ENCODE results near the gene HSPA12B. TPM values are rescaled to one million over a fixed set of nuclear protein-coding genes. Genes with fewer than 3 reads are reported as not detected.

The HSPA12B gene
- polyA plus RNA-seq, 1 donor from 2014 or later = not detected

- H3K27ac ChIP-seq (ENCODE audit: low read length) = no peak overlapping the region
- H3K27me3 ChIP-seq (ENCODE audit: insufficient read depth, low read depth, low read length) = no peaks in the 10 kb centered on the region
- no peak overlapping the region for H3K4me3 ChIP-seq (ENCODE audit: low read length)
- H3K9ac ChIP-seq (ENCODE audit: low read length) = no peak overlapping the region
- H3K79me2 ChIP-seq (replicated peaks; ENCODE audit: insufficient read depth, low read length) = no peaks in the 10 kb centered on the region
- H3K36me3 ChIP-seq (ENCODE audit: insufficient read depth, low read length) = no peaks in the 10 kb centered on the region
- no peak for TF ChIP-seq POLR2AphosphoS5 (IDR thresholded peaks at IDR 0.05)
- TF ChIP-seq TAF1 (IDR thresholded peaks at IDR 0.05; ENCODE audit: low read depth) = no peak
- TF ChIP-seq RAD21 (conservative IDR thresholded peaks at IDR 0.05) = no peak
- no peak for TF ChIP-seq EP300 (conservative IDR thresholded peaks at IDR 0.05; ENCODE audit: poor library complexity, severe bottlenecking)
- no peak for TF ChIP-seq REST (IDR thresholded peaks at IDR 0.05; ENCODE audit: borderline replicate concordance)
- TF ChIP-seq CTCF (IDR thresholded peaks at IDR 0.05; ENCODE audit: poor library complexity, severe bottlenecking) = no peak
- TF ChIP-seq EZH2 (IDR thresholded peaks at IDR 0.05; ENCODE audit: borderline replicate concordance, insufficient read depth, low read length, poor library complexity, severe bottlenecking) = no peak
- TF ChIP-seq SMC3 (conservative IDR thresholded peaks at IDR 0.05; ENCODE audit: poor library complexity) = no peak
- H2AFZ ChIP-seq (ENCODE audit: low read depth, low read length) = no peak overlapping the region
- no peak overlapping the region for H3K4me2 ChIP-seq (ENCODE audit: low read length)
- no peaks in the 10 kb centered on the region for H3K9me3 ChIP-seq (ENCODE audit: low read length)
- no peaks in the 10 kb centered on the region for H3K9me2 ChIP-seq (ENCODE audit: insufficient read depth, low read length)
- H4K20me1 ChIP-seq (ENCODE audit: insufficient read depth) = no peaks in the 10 kb centered on the region
- H3F3A ChIP-seq (ENCODE audit: insufficient read depth, low read length, poor library complexity, severe bottlenecking) = no peaks in the 10 kb centered on the region
These were observed 9.2 kb upstream of the HSPA12B start for GRCh38 chr20:3723284-3723683.

- no peak for TF ChIP-seq REST (IDR thresholded peaks at IDR 0.05; ENCODE audit: borderline replicate concordance)
- Histone ChIP-seq H3K79me2 (replicated peaks; ENCODE audit: insufficient read depth, low read length) (no peaks in the 10 kb centered on the region), H2AFZ (ENCODE audit: low read depth, low read length) (no peak overlapping the region)
These were observed 8.1 kb upstream of the HSPA12B start for GRCh38 chr20:3724356-3724755.

More at GRCh38 chr20:3724356-3724755, 8.1 kb upstream of the HSPA12B start:
- no peaks in the 10 kb centered on the region for H3K9me3 ChIP-seq (ENCODE audit: low read length)
- H3K9me2 ChIP-seq (ENCODE audit: insufficient read depth, low read length) = no peaks in the 10 kb centered on the region
- H3K4me3 ChIP-seq (ENCODE audit: low read length) = no peak overlapping the region
- H3K36me3 ChIP-seq (ENCODE audit: insufficient read depth, low read length) = no peaks in the 10 kb centered on the region
- no peaks in the 10 kb centered on the region for H4K20me1 ChIP-seq (ENCODE audit: insufficient read depth)
- H3K27ac ChIP-seq (ENCODE audit: low read length) = no peak overlapping the region
- H3K9ac ChIP-seq (ENCODE audit: low read length) = no peak overlapping the region
- no peaks in the 10 kb centered on the region for H3F3A ChIP-seq (ENCODE audit: insufficient read depth, low read length, poor library complexity, severe bottlenecking)
- H3K4me2 ChIP-seq (ENCODE audit: low read length) = no peak overlapping the region
- no peaks in the 10 kb centered on the region for H3K27me3 ChIP-seq (ENCODE audit: insufficient read depth, low read depth, low read length)
